C4-2B (cell line): ENCODE data around the gene GDF7.

ENCODE experiments used
- H3K27ac ChIP-seq: fragments of 450-650 bp; 2 replicates; pipeline ENCODE4 v1.5.1; 2017
- CTCF ChIP-seq: fragments of 450-650 bp; conservative IDR thresholded peaks from 2 replicates; pipeline ENCODE4 v1.5.1; 2017; ENCODE audit warnings: mild to moderate bottlenecking
- ZFX ChIP-seq: fragments of 450-650 bp; IDR thresholded peaks from 2 replicates; pipeline ENCODE4 v1.6.1; 2017

GDF7 gene

GRCh38 chr2:20640411-20641122, 26.4 kb upstream of the GDF7 start:
- no peak overlapping the region for H3K27ac ChIP-seq
- TF ChIP-seq ZFX (no peak), CTCF (no peak)

GRCh38 chr2:20641123-20641985, 25.6 kb upstream of the GDF7 start:
- H3K27ac ChIP-seq: no peak overlapping the region; the same call in 1 of the 2 replicates
- TF ChIP-seq CTCF (no peak), ZFX (no peak)

GRCh38 chr2:20642055-20642971, 24.6 kb upstream of the GDF7 start:
- peak; percentile 95 for TF ChIP-seq CTCF
- TF ChIP-seq ZFX: no peak
- H3K27ac ChIP-seq: peak overlapping the region; percentile 11; the same call in 1 of the 2 replicates

- no peak overlapping the region for H3K27ac ChIP-seq
- TF ChIP-seq ZFX (no peak), CTCF (no peak)
Measured at GRCh38 chr2:20643060-20643459, 23.9 kb upstream of the GDF7 start.

GRCh38 chr2:20643826-20644225, 23.1 kb upstream of the GDF7 start:
- TF ChIP-seq CTCF (no peak), ZFX (no peak)
- no peak overlapping the region for H3K27ac ChIP-seq

GRCh38 chr2:20645301-20645701, 21.6 kb upstream of the GDF7 start:
- TF ChIP-seq CTCF (no peak), ZFX (no peak)

More at GRCh38 chr2:20645301-20645701, 21.6 kb upstream of the GDF7 start:
- H3K27ac ChIP-seq: no peak overlapping the region
